Measurements from ENCODE around the gene CBLN3. TPM values are rescaled to one million over a fixed set of nuclear protein-coding genes. Genes with fewer than 3 reads are reported as not detected.

CBLN3 gene
- total RNA-seq, 1 donor from 2014 or later = 2.2 TPM

GRCh38 chr14:24426150-24426911 is 3.1 kb downstream of the CBLN3 start:
- no peak for DNase-seq (ENCODE audit: low spot score)

DNA sequence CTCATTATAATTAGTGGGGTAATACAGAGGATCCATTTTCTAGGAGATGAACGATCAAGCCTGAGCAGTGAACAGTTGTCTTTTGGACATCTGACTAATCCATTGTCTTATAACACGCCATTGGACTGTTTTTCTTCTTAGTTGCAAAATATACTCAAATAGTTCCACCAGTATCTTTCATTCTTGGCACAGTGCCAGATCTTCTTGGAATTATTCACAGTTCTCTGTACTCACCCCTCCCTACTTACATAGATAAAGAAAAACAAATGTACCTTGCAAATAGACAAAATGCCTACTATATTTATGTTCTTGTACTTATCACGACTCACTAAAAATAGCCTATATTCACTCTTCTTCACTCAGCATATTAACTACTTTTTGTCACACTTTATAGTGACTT is 3.8 kb downstream of the CBLN3 start:
- no peak for DNase-seq (ENCODE audit: low spot score)

- peak; percentile 41 for DNase-seq (ENCODE audit: low spot score)
Measured at GRCh38 chr14:24422694-24423601, 6.5 kb downstream of the CBLN3 start.

GRCh38 chr14:24422261-24422660 is 7.2 kb downstream of the CBLN3 start:
- DNase-seq (ENCODE audit: low spot score) = no peak

DNA sequence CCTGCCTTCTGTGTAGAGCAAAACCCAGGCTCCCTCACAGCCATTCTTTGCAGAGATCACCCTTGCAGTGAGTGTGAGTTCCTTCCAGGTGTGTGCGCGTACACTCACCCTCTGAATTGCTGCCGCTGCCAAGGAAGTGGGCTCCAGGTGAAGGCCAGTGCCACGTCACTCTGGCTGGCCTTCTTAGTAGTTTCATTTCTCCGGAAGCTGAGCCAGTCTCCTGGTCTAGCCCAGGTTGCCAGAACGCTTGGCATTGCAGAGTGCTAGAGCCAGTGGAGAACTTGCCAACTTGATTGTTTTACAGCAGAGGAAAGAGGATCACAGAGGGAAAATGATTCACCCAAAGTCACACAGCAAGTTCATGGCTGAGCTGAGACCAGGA is 11.0 kb downstream of the CBLN3 start:
- no peak for DNase-seq (ENCODE audit: low spot score)

DNA sequence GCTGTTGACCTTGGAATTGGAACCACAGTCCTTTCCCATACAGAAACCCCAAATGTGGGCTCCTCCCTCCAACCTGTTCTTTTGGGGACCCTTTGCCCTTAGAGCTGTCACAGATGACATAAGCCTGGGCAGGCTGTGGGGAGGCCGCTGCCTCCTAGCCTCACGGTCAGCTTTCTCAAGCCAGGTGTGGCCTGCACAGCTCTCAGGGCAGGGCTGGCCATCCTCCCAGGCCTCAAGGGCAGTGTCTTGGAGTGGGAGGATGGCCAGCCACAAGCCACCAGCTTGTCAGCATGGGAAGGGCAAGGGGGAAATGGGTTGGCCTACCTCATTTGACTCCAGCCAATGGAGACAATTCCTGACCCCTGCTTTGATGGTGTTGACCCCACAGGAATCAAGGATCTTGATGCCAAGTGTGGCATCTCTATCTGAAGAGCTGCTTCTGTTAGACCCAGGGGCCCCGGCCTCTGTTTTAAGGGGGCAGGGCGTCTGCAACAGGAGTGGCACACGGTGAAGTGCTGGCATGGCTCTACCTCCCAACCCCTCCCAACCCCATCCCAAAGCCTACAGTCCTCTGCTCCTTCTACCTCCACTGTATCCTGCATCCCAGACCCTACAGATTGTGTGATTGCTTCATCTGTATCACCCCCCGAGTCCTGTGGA is 11.5 kb downstream of the CBLN3 start:
- DNase-seq (ENCODE audit: low spot score) = no peak

DNA sequence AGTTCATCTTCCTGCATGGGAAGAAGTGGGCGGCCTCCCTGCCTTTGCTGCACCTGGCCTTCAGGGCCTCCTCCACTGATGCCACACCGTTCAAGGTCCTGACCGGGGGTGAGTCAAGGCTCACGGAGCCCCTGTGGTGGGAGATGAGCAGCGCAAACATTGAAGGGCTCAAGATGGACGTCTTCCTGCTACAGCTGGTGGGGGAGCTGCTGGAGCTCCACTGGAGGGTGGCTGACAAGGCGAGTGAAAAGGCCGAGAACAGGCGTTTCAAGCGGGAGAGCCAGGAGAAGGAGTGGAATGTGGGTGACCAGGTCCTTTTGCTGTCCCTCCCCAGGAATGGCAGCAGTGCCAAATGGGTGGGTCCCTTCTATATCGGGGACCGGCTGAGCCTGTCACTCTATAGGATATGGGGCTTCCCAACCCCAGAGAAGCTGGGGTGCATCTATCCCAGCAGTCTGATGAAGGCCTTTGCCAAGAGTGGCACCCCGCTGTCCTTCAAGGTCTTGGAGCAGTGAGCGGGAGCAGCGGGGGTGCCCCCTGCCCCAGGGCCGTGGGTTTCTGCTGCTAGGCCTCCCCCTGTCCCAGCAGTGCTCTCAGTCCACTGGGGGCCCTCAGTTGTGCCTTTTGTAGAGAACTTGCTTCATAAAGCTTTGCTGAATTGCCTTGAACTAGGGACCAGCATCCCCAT is 12.4 kb downstream of the CBLN3 start:
- DNase-seq (ENCODE audit: low spot score) = no peak

- DNase-seq (ENCODE audit: low spot score) = no peak
Measured at GRCh38 chr14:24416254-24416931, 13.1 kb downstream of the CBLN3 start.

DNA sequence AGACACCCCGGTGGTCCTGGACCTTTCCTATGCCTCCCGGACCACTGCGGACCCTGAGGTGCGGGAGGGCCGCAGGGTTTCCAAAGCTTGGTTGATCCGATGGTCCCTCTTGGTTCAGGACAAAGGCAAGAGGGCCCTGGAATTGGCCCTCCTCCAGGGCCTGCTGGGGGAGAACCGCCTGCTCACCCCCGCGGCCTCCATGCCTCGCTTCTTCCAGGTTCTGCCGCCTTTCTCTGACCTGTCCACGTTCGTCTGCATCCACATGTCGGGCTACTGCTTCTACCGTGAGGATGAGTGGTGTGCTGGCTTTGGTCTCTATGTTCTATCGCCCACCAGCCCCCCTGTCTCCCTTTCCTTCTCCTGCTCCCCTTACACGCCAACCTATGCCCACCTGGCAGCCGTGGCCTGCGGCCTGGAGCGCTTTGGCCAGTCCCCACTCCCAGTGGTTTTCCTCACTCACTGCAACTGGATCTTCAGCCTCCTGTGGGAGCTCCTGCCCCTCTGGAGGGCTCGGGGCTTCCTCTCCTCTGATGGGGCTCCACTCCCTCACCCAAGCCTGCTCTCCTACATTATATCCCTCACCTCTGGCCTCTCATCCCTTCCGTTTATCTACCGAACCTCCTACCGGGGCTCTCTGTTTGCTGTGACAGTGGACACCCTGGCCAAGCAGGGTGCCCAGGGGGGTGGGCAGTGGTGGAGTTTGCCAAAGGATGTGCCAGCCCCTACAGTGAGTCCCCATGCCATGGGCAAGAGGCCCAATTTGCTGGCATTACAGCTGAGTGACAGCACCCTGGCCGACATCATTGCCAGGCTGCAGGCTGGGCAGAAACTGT is 13.8 kb downstream of the CBLN3 start:
- no peak for DNase-seq (ENCODE audit: low spot score)

- DNase-seq (ENCODE audit: low spot score) = no peak
Measured at GRCh38 chr14:24414732-24415420, 14.6 kb downstream of the CBLN3 start.

GRCh38 chr14:24414077-24414476 is 15.4 kb downstream of the CBLN3 start:
- no peak for DNase-seq (ENCODE audit: low spot score)

GRCh38 chr14:24411443-24412389 is 17.8 kb downstream of the CBLN3 start:
- no peak for DNase-seq (ENCODE audit: low spot score)

DNA sequence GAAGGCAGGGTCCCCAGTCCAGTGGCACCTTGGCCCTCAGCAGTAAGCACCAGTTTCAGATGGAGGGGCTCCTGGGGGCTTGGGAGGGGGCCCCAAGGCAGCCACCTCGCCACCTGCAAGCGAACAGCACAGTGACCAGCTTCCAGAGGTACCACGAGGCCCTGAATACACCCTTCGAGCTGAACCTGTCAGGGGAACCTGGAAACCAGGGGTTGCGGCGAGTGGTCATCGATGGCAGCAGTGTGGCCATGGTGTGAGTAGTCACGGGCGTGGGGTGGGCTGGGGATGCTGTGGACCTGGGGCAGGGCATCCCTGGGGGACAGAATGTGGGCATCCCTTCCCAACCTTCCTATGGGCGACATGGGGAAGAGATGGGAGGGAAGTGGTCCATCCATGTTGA is 19.5 kb downstream of the CBLN3 start:
- DNase-seq (ENCODE audit: low spot score) = no peak

GRCh38 chr14:24409192-24409591 is 20.3 kb downstream of the CBLN3 start:
- no peak for DNase-seq (ENCODE audit: low spot score)

DNA sequence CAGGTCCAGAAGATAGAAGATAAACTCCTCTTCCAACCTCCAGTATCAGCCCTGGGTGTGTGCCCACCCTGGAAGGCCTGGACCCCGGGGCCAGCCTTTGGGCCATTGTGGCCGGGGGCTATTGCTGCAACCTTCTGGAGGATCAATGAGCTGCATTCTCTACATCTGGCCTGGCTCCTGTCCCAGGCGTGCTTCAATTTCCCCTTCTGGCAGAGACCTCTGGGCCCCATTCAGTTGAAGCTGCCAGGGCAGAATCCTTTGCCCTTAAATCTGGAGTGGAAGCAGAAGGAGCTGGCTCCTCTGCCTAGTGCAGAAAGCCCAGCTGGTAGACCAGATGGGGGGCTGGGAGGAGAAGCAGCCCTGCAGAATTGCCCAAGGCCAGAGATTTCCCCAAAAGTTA is 20.7 kb downstream of the CBLN3 start:
- no peak for DNase-seq (ENCODE audit: low spot score)

GRCh38 chr14:24407608-24408325 is 21.7 kb downstream of the CBLN3 start:
- no peak for DNase-seq (ENCODE audit: low spot score)

DNA sequence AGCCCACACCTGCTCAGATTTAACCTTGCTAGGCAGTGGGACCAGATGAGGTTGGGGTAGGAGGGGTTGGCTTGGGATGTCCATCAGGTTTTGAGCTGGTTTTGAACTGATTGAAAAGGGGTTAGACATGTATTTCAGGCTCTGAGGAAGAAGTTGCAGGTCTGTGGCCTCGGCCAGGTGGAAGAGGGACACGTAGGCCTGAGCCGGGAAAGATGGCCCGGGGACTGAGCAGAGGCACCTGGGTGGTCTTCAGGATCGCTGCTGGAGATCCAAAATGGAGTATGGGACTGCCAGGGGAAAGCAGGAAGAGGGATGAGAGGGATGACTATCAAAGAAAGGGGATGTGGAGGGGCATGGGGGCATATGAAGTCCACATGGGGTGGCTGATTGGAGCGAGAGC is 23.1 kb downstream of the CBLN3 start:
- no peak for DNase-seq (ENCODE audit: low spot score)

DNA sequence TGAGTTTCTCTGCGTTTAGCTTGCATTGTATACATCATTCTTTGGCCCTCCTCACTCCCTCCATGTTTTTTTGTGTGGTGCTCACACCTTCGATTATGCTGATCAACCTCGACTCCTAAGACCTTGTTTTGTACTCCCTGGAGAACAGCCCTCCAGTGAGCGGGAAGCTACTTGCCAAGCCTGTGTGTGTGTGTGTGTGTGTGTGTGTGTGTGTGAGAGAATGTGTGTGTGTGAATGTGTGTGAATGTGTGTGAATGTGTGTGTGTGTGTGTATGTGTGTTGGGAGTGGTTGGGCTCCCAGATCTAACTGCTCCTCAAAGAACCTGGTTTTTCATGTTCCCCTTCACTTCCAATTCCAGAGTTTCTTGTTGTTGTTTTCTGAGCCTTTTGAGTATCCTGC is 24.7 kb downstream of the CBLN3 start:
- DNase-seq (ENCODE audit: low spot score) = no peak

All from ureter (tissue), 1 donor.